Measurements from ENCODE around the gene RIN3. TPM values are rescaled to one million over a fixed set of nuclear protein-coding genes. Genes with fewer than 3 reads are reported as not detected.

Gene RIN3
- total RNA-seq, 2 experiments from 2014 or later = 15.8 to 16.0 TPM

GRCh38 chr14:92490239-92490959 is 23.2 kb upstream of the RIN3 start:
- DNase-seq = no peak
- H3K9me3 Mint-ChIP-seq = no peaks in the 10 kb centered on the region
- no peak overlapping the region for H3K4me3 Mint-ChIP-seq
- intact Hi-C loops (cut with micrococcal nuclease) = no loop called here
- no peak overlapping the region for H3K27ac Mint-ChIP-seq
- H3K4me1 Mint-ChIP-seq (ENCODE audit: low read depth) = peaks cover 2% of the 10 kb centered on the region
- CTCF ChIA-PET = interaction anchor here (0.6 to 1.2 kb wide), 2 partner anchors 11 to 16 kb away, joined by 3 read pairs; no protein-coding TSS in a partner anchor
- no peaks in the 10 kb centered on the region for H3K27me3 Mint-ChIP-seq (ENCODE audit: low read depth)
- H3K36me3 Mint-ChIP-seq (ENCODE audit: low read depth) = no peaks in the 10 kb centered on the region

- no peak for DNase-seq
- Mint-ChIP-seq H3K9me3 (no peaks in the 10 kb centered on the region), H3K4me1 (ENCODE audit: low read depth) (peaks cover 2% of the 10 kb centered on the region), H3K4me3 (no peak overlapping the region), H3K36me3 (ENCODE audit: low read depth) (no peaks in the 10 kb centered on the region), H3K27ac (no peak overlapping the region), H3K27me3 (ENCODE audit: low read depth) (no peaks in the 10 kb centered on the region)
- CTCF ChIA-PET = no interaction called here
- intact Hi-C loops (cut with micrococcal nuclease) = no loop called here
Measured at GRCh38 chr14:92491782-92492181, 21.8 kb upstream of the RIN3 start.

- H3K4me3 Mint-ChIP-seq = no peak overlapping the region
- H3K9me3 Mint-ChIP-seq = no peaks in the 10 kb centered on the region
- CTCF ChIA-PET = no interaction called here
- peaks cover 1% of the 10 kb centered on the region for H3K4me1 Mint-ChIP-seq (ENCODE audit: low read depth)
- no peaks in the 10 kb centered on the region for H3K36me3 Mint-ChIP-seq (ENCODE audit: low read depth)
- intact Hi-C loops (cut with micrococcal nuclease) = no loop called here
- no peak overlapping the region for H3K27ac Mint-ChIP-seq
- DNase-seq = no peak
- H3K27me3 Mint-ChIP-seq (ENCODE audit: low read depth) = no peaks in the 10 kb centered on the region
Measured at GRCh38 chr14:92492258-92492657, 21.3 kb upstream of the RIN3 start.

GRCh38 chr14:92493024-92493423 is 20.6 kb upstream of the RIN3 start:
- Mint-ChIP-seq H3K27ac (no peak overlapping the region), H3K4me3 (no peak overlapping the region), H3K9me3 (no peaks in the 10 kb centered on the region), H3K27me3 (ENCODE audit: low read depth) (no peaks in the 10 kb centered on the region), H3K36me3 (ENCODE audit: low read depth) (no peaks in the 10 kb centered on the region), H3K4me1 (ENCODE audit: low read depth) (no peaks in the 10 kb centered on the region)
- CTCF ChIA-PET = no interaction called here
- no peak for DNase-seq
- intact Hi-C loops (cut with micrococcal nuclease) = no loop called here

- no peak for DNase-seq
- no peaks in the 10 kb centered on the region for H3K27me3 Mint-ChIP-seq (ENCODE audit: low read depth)
- H3K4me3 Mint-ChIP-seq = no peak overlapping the region
- CTCF ChIA-PET = no interaction called here
- no peaks in the 10 kb centered on the region for H3K36me3 Mint-ChIP-seq (ENCODE audit: low read depth)
- no peak overlapping the region for H3K27ac Mint-ChIP-seq
- H3K4me1 Mint-ChIP-seq (ENCODE audit: low read depth) = no peaks in the 10 kb centered on the region
- intact Hi-C loops (cut with micrococcal nuclease) = no loop called here
- no peaks in the 10 kb centered on the region for H3K9me3 Mint-ChIP-seq
Measured at GRCh38 chr14:92493492-92493891, 20.1 kb upstream of the RIN3 start.

- no peaks in the 10 kb centered on the region for H3K27me3 Mint-ChIP-seq (ENCODE audit: low read depth)
Measured at GRCh38 chr14:92494512-92494911, 19.1 kb upstream of the RIN3 start.

GRCh38 chr14:92495027-92495426 is 18.6 kb upstream of the RIN3 start:
- H3K4me1 Mint-ChIP-seq (ENCODE audit: low read depth) = no peaks in the 10 kb centered on the region
- intact Hi-C loops (cut with micrococcal nuclease) = no loop called here
- H3K27me3 Mint-ChIP-seq (ENCODE audit: low read depth) = no peaks in the 10 kb centered on the region
- CTCF ChIA-PET = interaction anchor here (1.3 kb wide), 1 partner anchor 118 kb away, joined by 4 read pairs; no protein-coding TSS in a partner anchor
- no peak for DNase-seq
- H3K27ac Mint-ChIP-seq = no peak overlapping the region
- no peaks in the 10 kb centered on the region for H3K36me3 Mint-ChIP-seq (ENCODE audit: low read depth)
- no peaks in the 10 kb centered on the region for H3K9me3 Mint-ChIP-seq
- H3K4me3 Mint-ChIP-seq = no peak overlapping the region

More at GRCh38 chr14:92494512-92494911, 19.1 kb upstream of the RIN3 start:
- Mint-ChIP-seq H3K4me3 (no peak overlapping the region), H3K27ac (no peak overlapping the region), H3K9me3 (no peaks in the 10 kb centered on the region), H3K36me3 (ENCODE audit: low read depth) (no peaks in the 10 kb centered on the region), H3K4me1 (ENCODE audit: low read depth) (no peaks in the 10 kb centered on the region)
- CTCF ChIA-PET = interaction anchor here (0.6 to 1.3 kb wide), 2 partner anchors 9 to 119 kb away, joined by 4 to 5 read pairs; no protein-coding TSS in a partner anchor
- no peak for DNase-seq
- intact Hi-C loops (cut with micrococcal nuclease) = no loop called here

- intact Hi-C loops (cut with micrococcal nuclease) = no loop called here
- CTCF ChIA-PET = interaction anchor here (1.0 kb wide), 1 partner anchor 194 kb away, joined by 3 read pairs; no protein-coding TSS in a partner anchor
- Mint-ChIP-seq H3K27me3 (ENCODE audit: low read depth) (no peaks in the 10 kb centered on the region), H3K4me3 (no peak overlapping the region), H3K27ac (no peak overlapping the region), H3K36me3 (ENCODE audit: low read depth) (no peaks in the 10 kb centered on the region), H3K9me3 (no peaks in the 10 kb centered on the region), H3K4me1 (ENCODE audit: low read depth) (no peaks in the 10 kb centered on the region)
- no peak for DNase-seq
Measured at GRCh38 chr14:92496191-92496857, 17.3 kb upstream of the RIN3 start.

GRCh38 chr14:92497391-92497790 is 16.2 kb upstream of the RIN3 start:
- no peaks in the 10 kb centered on the region for H3K36me3 Mint-ChIP-seq (ENCODE audit: low read depth)
- intact Hi-C loops (cut with micrococcal nuclease) = no loop called here
- no peak overlapping the region for H3K27ac Mint-ChIP-seq
- no peaks in the 10 kb centered on the region for H3K9me3 Mint-ChIP-seq
- DNase-seq = no peak
- no peak overlapping the region for H3K4me3 Mint-ChIP-seq
- no peaks in the 10 kb centered on the region for H3K27me3 Mint-ChIP-seq (ENCODE audit: low read depth)
- CTCF ChIA-PET = no interaction called here
- no peaks in the 10 kb centered on the region for H3K4me1 Mint-ChIP-seq (ENCODE audit: low read depth)

GRCh38 chr14:92499234-92499633 is 14.3 kb upstream of the RIN3 start:
- CTCF ChIA-PET = interaction anchor here (0.6 kb wide), 1 partner anchor 373 kb away, joined by 4 read pairs; no protein-coding TSS in a partner anchor
- Mint-ChIP-seq H3K4me1 (ENCODE audit: low read depth) (no peaks in the 10 kb centered on the region), H3K27ac (no peak overlapping the region), H3K27me3 (ENCODE audit: low read depth) (no peaks in the 10 kb centered on the region), H3K9me3 (no peaks in the 10 kb centered on the region), H3K4me3 (no peak overlapping the region), H3K36me3 (ENCODE audit: low read depth) (no peaks in the 10 kb centered on the region)
- no peak for DNase-seq
- intact Hi-C loops (cut with micrococcal nuclease) = no loop called here

- H3K36me3 Mint-ChIP-seq (ENCODE audit: low read depth) = no peaks in the 10 kb centered on the region
- intact Hi-C loops (cut with micrococcal nuclease) = no loop called here
- DNase-seq = no peak
- H3K4me1 Mint-ChIP-seq (ENCODE audit: low read depth) = no peaks in the 10 kb centered on the region
- H3K27ac Mint-ChIP-seq = no peak overlapping the region
- no peaks in the 10 kb centered on the region for H3K27me3 Mint-ChIP-seq (ENCODE audit: low read depth)
- H3K9me3 Mint-ChIP-seq = no peaks in the 10 kb centered on the region
- H3K4me3 Mint-ChIP-seq = no peak overlapping the region
- CTCF ChIA-PET = interaction anchor here (1.5 kb wide), 1 partner anchor 14 kb away, joined by 3 read pairs; no protein-coding TSS in a partner anchor
Measured at GRCh38 chr14:92500491-92500941, 13.1 kb upstream of the RIN3 start.

GRCh38 chr14:92501891-92502351 is 11.7 kb upstream of the RIN3 start:
- Mint-ChIP-seq H3K9me3 (no peaks in the 10 kb centered on the region), H3K36me3 (ENCODE audit: low read depth) (no peaks in the 10 kb centered on the region), H3K4me1 (ENCODE audit: low read depth) (no peaks in the 10 kb centered on the region), H3K27ac (no peak overlapping the region), H3K27me3 (ENCODE audit: low read depth) (no peaks in the 10 kb centered on the region), H3K4me3 (no peak overlapping the region)
- intact Hi-C loops (cut with micrococcal nuclease) = no loop called here
- DNase-seq = no peak
- CTCF ChIA-PET = interaction anchor here (1.2 to 1.5 kb wide), 2 partner anchors 12 to 13 kb away, joined by 3 read pairs; no protein-coding TSS in a partner anchor

Measured in activated naive CD4-positive, alpha-beta T cell treated with anti-CD3 and anti-CD28 coated beads for 36 hours (primary cell).